ENCODE data around the gene STK11. TPM values are rescaled to one million over a fixed set of nuclear protein-coding genes. Genes with fewer than 3 reads are reported as not detected.

Gene STK11
- total RNA-seq, 4 donors from 2014 or later: 52.5 to 91.2 (median 68.7) TPM

GRCh38 chr19:1229924-1230782 is 24.6 kb downstream of the STK11 start:
- TF ChIP-seq POLR2A (IDR thresholded peaks at IDR 0.05): no peak
- TF ChIP-seq CTCF (IDR thresholded peaks at IDR 0.05): no peak
- no peak for TF ChIP-seq EP300 (IDR thresholded peaks at IDR 0.05)
- no peaks in the 10 kb centered on the region for H3K9me3 ChIP-seq
- WGBS, 2 donors: 90% methylated on average over 13 to 59 of the region's 61 CpGs
- no peak overlapping the region for H3K4me3 ChIP-seq
- no peak overlapping the region for H3K27ac ChIP-seq
- peaks cover 0 to 53% (median 6%) of the 10 kb centered on the region in 3 donors for H3K36me3 ChIP-seq
- H3K27me3 ChIP-seq: no peaks in the 10 kb centered on the region
- DNase-seq (ENCODE audit: low spot score in 2 of 2): no peak
- peaks cover 0 to 25% (median 7%) of the 10 kb centered on the region in 4 donors for H3K4me1 ChIP-seq

GRCh38 chr19:1230783-1231489 is 25.4 kb downstream of the STK11 start:
- 73 to 78% methylated on average over 35 of the region's 38 CpGs for WGBS, 2 donors
- no peak for DNase-seq (ENCODE audit: low spot score in 2 of 2)

GRCh38 chr19:1231729-1232637 is 26.4 kb downstream of the STK11 start:
- Histone ChIP-seq H3K27ac (peak overlapping the region in 3 of 4 donors; percentile 24 to 69 (median 64)), H3K27me3 (no peaks in the 10 kb centered on the region), H3K9me3 (no peaks in the 10 kb centered on the region), H3K4me1 (peaks cover 0 to 32% (median 12%) of the 10 kb centered on the region in 4 donors), H3K4me3 (no peak overlapping the region), H3K36me3 (peaks cover 0 to 35% (median 6%) of the 10 kb centered on the region in 3 donors)
- 84% methylated on average over 15 of the region's 15 CpGs for WGBS, 2 donors
- TF ChIP-seq POLR2A (IDR thresholded peaks at IDR 0.05) (no peak), CTCF (IDR thresholded peaks at IDR 0.05) (no peak), EP300 (IDR thresholded peaks at IDR 0.05) (no peak)
- DNase-seq (ENCODE audit: low spot score in 2 of 2): no peak

More at GRCh38 chr19:1230783-1231489, 25.4 kb downstream of the STK11 start:
- H3K9me3 ChIP-seq: no peaks in the 10 kb centered on the region
- H3K4me1 ChIP-seq: peaks cover 0 to 22% (median 7%) of the 10 kb centered on the region in 4 donors
- no peaks in the 10 kb centered on the region for H3K27me3 ChIP-seq
- no peak overlapping the region for H3K27ac ChIP-seq
- peaks cover 0 to 46% (median 6%) of the 10 kb centered on the region in 3 donors for H3K36me3 ChIP-seq
- no peak overlapping the region for H3K4me3 ChIP-seq
- no peak for TF ChIP-seq POLR2A (IDR thresholded peaks at IDR 0.05)
- no peak for TF ChIP-seq EP300 (IDR thresholded peaks at IDR 0.05)
- TF ChIP-seq CTCF (IDR thresholded peaks at IDR 0.05): no peak

- 13 to 22% methylated on average over 9 to 14 of the region's 15 CpGs for WGBS, 2 donors
- H3K27me3 ChIP-seq: no peaks in the 10 kb centered on the region
- no peaks in the 10 kb centered on the region for H3K9me3 ChIP-seq
- DNase-seq (ENCODE audit: low spot score in 2 of 2): no peak
- no peak for TF ChIP-seq POLR2A (IDR thresholded peaks at IDR 0.05)
- TF ChIP-seq EP300 (IDR thresholded peaks at IDR 0.05): no peak
- H3K4me1 ChIP-seq: peaks cover 0 to 38% (median 18%) of the 10 kb centered on the region in 4 donors
- H3K27ac ChIP-seq: peak overlapping the region in 3 of 4 donors; percentile 24 to 69 (median 64)
- H3K36me3 ChIP-seq: peaks cover 0 to 28% (median 0%) of the 10 kb centered on the region in 3 donors
- no peak overlapping the region for H3K4me3 ChIP-seq
Measured at GRCh38 chr19:1232652-1233072, 27.1 kb downstream of the STK11 start.

GRCh38 chr19:1233115-1233667 is 27.6 kb downstream of the STK11 start:
- no peaks in the 10 kb centered on the region for H3K9me3 ChIP-seq
- no peak overlapping the region for H3K4me3 ChIP-seq
- H3K27ac ChIP-seq: peak overlapping the region in 2 of 4 donors; percentile 64 to 69
- no peak for DNase-seq (ENCODE audit: low spot score in 2 of 2)
- no peak for TF ChIP-seq EP300 (IDR thresholded peaks at IDR 0.05)
- TF ChIP-seq POLR2A (IDR thresholded peaks at IDR 0.05): no peak
- no peak for TF ChIP-seq CTCF (IDR thresholded peaks at IDR 0.05)
- 77 to 90% methylated on average over 22 to 23 of the region's 24 CpGs for WGBS, 2 donors
- peaks cover 0 to 41% (median 19%) of the 10 kb centered on the region in 4 donors for H3K4me1 ChIP-seq
- H3K27me3 ChIP-seq: no peaks in the 10 kb centered on the region
- H3K36me3 ChIP-seq: peaks cover 0 to 23% (median 0%) of the 10 kb centered on the region in 3 donors
